ENCODE measurements around the gene BIRC5.

The BIRC5 gene

DNA sequence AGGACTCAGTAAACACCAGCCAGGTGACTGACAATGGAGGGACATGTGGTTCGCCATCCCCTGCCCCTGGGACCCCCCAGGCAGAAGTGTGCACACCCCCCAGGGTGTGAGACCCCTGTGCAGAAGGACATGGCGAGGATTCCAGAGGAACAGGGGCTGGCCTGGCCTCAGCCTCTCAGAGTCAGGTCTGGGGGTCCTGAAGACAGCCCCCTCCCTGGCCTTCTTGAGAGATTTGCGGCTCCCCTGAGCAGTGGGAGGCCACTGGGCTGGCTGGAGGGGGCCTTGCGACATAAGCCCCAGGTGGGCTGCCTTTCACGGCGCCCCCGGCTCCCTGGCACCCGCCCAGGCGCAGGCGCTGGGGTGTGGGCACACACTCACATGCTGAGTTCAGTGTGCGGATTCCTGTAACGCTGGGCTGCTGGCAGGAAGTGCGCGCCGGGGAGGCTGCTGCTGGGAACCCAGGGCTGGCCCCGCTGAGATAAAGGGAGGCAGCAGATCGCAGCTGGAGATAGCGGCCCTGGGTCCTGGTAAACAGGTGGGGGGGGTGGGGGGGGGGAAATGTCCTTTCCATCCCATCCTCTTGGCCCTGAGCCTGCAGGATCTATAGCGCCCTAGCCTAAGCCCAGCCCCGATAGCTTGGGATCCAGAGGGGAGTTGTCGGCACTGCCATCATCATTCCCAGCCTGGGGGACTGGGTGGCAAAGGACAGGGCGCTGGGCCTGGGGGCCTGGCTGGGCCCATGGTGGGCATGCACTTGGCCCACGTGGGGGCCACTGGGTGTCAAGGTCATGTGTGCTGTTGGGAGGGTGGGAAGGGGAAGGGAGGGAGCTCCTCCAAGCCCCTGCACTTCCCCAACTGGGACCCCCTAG lies 44.5 kb downstream of the BIRC5 start:
- Histone ChIP-seq H3K36me3 (replicated peaks) (no peaks in the 10 kb centered on the region), H3K27me3 (replicated peaks) (no peaks in the 10 kb centered on the region), H3K4me3 (ENCODE audit: low read depth, low read length) (no peak overlapping the region), H3K27ac (no peak overlapping the region)
- peak; percentile 38 for DNase-seq
- TF ChIP-seq, protein P1, sequence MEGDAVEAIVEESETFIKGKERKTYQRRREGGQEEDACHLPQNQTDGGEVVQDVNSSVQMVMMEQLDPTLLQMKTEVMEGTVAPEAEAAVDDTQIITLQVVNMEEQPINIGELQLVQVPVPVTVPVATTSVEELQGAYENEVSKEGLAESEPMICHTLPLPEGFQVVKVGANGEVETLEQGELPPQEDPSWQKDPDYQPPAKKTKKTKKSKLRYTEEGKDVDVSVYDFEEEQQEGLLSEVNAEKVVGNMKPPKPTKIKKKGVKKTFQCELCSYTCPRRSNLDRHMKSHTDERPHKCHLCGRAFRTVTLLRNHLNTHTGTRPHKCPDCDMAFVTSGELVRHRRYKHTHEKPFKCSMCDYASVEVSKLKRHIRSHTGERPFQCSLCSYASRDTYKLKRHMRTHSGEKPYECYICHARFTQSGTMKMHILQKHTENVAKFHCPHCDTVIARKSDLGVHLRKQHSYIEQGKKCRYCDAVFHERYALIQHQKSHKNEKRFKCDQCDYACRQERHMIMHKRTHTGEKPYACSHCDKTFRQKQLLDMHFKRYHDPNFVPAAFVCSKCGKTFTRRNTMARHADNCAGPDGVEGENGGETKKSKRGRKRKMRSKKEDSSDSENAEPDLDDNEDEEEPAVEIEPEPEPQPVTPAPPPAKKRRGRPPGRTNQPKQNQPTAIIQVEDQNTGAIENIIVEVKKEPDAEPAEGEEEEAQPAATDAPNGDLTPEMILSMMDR (IDR thresholded peaks at IDR 0.05; ENCODE audit: low read depth, low read length, missing control alignments) = no peak
- in situ Hi-C loops (cut with HindIII; ENCODE audit: low pct_ligation_motif_present, low sequenced_read_pairs) = no loop called here

DNA sequence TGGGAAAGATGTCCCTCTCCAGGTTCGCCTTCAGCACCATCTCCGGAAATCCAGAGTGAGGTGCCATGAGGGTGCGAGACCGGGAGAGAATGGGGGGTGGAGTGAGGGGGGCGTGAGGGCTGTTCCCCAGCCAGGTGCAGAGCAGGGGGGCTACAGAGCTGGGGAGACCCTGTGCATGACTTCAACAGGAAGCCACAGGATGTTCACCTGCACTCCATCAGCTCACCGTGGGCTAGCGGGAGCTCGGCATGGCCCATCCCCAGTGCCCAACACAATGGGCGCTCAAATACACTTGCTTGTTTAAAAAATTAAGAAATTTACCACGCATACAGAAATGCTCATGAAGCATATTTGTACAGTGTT lies 45.1 kb downstream of the BIRC5 start:
- no peaks in the 10 kb centered on the region for H3K36me3 ChIP-seq (replicated peaks)
- in situ Hi-C loops (cut with HindIII; ENCODE audit: low pct_ligation_motif_present, low sequenced_read_pairs) = no loop called here
- TF ChIP-seq, protein P1 (IDR thresholded peaks at IDR 0.05; ENCODE audit: low read depth, low read length, missing control alignments) = no peak
- no peaks in the 10 kb centered on the region for H3K27me3 ChIP-seq (replicated peaks)
- no peak overlapping the region for H3K27ac ChIP-seq
- DNase-seq = no peak
- no peak overlapping the region for H3K4me3 ChIP-seq (ENCODE audit: low read depth, low read length)

DNA sequence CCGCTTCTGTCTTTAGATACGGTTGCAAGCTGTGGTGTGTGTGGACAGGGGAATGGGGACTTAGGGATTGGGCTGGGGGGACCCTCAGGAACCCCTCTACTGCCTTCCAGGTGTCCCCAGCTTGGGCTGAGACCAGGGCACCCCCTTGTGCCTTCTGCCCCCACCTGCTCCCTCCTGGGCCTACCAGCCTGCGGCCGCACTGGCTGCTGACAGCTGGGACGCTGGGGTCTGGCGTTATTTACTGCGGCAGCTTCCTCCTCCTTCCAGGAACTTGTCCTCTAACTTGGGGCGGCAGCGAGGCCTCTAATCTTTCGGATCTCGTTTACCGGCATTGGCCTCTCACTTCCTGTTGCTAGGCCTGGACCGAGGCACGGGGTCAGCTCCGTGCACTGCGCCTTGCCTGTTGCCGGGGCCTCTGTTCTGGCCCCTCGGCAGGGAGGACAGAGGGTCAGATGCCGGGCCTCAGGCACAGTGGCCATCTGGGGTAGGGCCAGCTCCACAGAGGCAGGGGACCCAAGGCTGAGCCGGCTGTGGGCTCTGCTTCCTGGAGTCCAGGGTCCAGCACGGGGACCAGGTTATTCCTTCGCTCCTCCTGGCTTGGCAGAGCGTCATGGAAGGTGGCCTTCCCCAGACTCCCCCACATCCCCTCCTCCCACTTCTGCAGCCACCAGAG lies 49.1 kb downstream of the BIRC5 start:
- TF ChIP-seq, protein P1 (IDR thresholded peaks at IDR 0.05; ENCODE audit: low read depth, low read length, missing control alignments) = no peak
- Histone ChIP-seq H3K27ac (no peak overlapping the region), H3K4me3 (ENCODE audit: low read depth, low read length) (no peak overlapping the region), H3K27me3 (replicated peaks) (no peaks in the 10 kb centered on the region), H3K36me3 (replicated peaks) (no peaks in the 10 kb centered on the region)
- DNase-seq = no peak
- in situ Hi-C loops (cut with HindIII; ENCODE audit: low pct_ligation_motif_present, low sequenced_read_pairs) = no loop called here

DNA sequence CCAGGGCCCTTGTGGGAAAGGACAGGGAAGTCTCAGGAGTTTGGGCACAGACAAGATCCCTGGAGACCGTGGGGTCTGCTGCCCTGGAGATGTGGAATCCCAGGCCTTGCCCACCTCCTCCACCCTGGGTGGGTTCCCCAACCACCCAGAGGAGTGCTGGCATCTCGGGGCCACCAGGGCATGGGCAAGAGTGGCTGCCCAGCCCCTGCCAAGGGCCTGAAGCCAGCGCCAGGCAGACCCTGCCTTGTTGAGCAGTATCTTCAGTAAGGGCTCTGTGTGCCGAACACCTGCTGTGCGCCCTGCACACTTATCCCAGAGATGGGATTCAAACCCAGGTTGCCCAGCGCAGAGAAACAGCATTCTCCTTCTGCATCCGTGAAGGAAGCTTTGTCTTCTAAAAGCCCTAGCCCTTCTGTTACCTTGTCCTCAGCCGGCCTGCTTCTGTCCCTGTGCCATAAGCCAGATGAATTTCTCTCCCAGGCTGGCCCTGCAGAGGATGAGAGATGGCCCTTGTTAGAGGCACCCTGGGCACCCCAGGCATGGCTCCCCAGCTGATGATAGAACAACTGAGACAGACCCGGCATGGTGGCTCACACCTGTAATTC lies 49.8 kb downstream of the BIRC5 start:
- no peak for DNase-seq
- H3K27me3 ChIP-seq (replicated peaks) = peaks cover under 1% of the 10 kb centered on the region
- no peak overlapping the region for H3K27ac ChIP-seq
- H3K36me3 ChIP-seq (replicated peaks) = no peaks in the 10 kb centered on the region
- TF ChIP-seq, protein P1 (IDR thresholded peaks at IDR 0.05; ENCODE audit: low read depth, low read length, missing control alignments) = no peak
- in situ Hi-C loops (cut with HindIII; ENCODE audit: low pct_ligation_motif_present, low sequenced_read_pairs) = no loop called here
- no peak overlapping the region for H3K4me3 ChIP-seq (ENCODE audit: low read depth, low read length)

DNA sequence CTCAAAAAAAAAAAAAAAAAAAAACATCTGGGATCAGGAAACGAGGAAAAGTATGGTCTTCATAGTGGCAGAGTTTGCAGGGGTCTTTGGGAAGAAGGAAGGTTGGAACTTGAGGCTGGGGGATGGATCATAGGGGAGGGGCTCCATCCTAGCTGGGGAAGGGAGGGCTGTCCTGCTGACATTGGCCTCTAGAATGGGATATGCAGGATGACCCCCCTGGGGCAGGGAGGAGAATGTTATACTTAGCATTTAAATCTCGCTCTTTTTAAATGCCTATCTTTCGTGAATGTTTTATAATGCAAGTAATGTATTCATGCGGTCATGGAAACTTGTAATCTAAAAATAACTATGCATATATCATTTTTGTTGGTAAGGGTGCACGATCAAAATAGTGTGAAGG lies 50.5 kb downstream of the BIRC5 start:
- Histone ChIP-seq H3K4me3 (ENCODE audit: low read depth, low read length) (no peak overlapping the region), H3K36me3 (replicated peaks) (no peaks in the 10 kb centered on the region), H3K27ac (no peak overlapping the region), H3K27me3 (replicated peaks) (peaks cover 8% of the 10 kb centered on the region)
- DNase-seq = no peak
- in situ Hi-C loops (cut with HindIII; ENCODE audit: low pct_ligation_motif_present, low sequenced_read_pairs) = no loop called here
- TF ChIP-seq, protein P1 (IDR thresholded peaks at IDR 0.05; ENCODE audit: low read depth, low read length, missing control alignments) = no peak

All from brain microvascular endothelial cell (primary cell).